GM12874 (cell line): Measurements from ENCODE around the gene TCP11L2.

ENCODE experiments used
- TF ChIP-seq, protein P1 (sequence below): IDR thresholded peaks from 2 replicates; pipeline ENCODE4 v1.5.1; 2011; ENCODE audit warnings: low read depth, mild to moderate bottlenecking, control low read depth, low read length, moderate library complexity; ENCODE audit not compliant: insufficient read depth

The TCP11L2 gene

DNA sequence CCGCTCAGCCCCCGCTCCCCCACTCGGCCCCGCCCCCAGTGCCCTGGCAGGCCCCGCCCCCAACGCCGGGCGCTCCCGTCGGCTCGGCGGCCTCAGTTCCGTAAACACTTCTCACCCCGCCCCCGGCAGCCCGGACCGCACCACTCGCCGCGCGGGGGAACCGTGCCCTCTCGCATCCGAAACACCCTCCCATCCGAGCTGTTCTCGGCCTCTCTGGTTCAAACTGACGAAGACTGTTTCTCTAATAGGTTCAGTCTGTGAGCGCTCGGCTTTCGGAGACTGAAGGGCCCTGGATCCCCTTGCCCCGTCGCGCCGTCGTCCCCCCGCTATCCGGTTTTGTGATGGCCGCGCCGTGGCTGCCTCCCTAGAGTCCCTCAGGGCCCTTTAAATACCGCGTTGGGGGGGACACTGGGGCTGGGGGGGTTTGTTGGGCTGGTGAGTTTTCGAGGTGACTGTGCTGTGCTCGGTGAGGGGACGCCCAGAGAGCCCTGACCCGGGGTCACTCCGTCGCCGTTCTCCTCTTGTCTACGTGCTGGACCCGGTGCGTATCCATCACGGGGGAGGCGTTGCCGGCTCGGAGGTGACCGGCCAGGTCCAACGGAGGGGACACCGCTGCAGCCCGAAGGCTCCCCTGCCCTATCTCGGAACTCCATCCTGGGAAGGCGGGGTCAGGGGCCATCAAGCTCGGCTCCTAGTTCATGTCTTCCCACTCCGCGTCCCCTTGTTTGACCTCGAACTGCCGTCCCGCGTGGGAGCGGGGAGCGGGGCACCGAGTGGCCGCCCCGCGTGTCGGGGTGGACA lies at the start of gene TCP11L2:
Gene TCP11L2, plus strand, starts transcription at position 333 of the 801 bp plus-strand sequence. CDS start 8,343 bp downstream, outside the sequence.
- TF ChIP-seq, protein P1, sequence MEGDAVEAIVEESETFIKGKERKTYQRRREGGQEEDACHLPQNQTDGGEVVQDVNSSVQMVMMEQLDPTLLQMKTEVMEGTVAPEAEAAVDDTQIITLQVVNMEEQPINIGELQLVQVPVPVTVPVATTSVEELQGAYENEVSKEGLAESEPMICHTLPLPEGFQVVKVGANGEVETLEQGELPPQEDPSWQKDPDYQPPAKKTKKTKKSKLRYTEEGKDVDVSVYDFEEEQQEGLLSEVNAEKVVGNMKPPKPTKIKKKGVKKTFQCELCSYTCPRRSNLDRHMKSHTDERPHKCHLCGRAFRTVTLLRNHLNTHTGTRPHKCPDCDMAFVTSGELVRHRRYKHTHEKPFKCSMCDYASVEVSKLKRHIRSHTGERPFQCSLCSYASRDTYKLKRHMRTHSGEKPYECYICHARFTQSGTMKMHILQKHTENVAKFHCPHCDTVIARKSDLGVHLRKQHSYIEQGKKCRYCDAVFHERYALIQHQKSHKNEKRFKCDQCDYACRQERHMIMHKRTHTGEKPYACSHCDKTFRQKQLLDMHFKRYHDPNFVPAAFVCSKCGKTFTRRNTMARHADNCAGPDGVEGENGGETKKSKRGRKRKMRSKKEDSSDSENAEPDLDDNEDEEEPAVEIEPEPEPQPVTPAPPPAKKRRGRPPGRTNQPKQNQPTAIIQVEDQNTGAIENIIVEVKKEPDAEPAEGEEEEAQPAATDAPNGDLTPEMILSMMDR: no peak

- TF ChIP-seq, protein P1: no peak
These were observed 47.8 kb upstream of the TCP11L2 start for GRCh38 chr12:106254724-106255123.

DNA sequence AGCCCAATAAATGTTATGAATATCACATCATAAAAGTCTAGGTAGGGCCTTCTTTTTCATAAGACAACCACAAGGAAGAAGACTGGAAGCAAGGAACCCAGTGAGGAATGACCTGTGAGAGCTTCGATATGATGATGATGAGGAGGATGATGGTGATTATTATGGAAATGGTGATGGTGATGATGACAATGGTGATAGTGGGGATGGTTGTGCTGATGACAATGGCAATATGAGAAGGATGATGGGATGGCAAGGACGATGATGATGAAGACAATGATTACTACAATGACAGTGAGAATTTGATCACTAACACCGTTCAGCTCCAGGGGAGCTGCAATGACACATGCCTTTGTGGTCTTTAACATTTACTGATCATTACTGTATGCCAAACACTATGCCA lies 47.0 kb upstream of the TCP11L2 start:
- TF ChIP-seq, protein P1: no peak

- TF ChIP-seq, protein P1: no peak
These were observed 46.6 kb upstream of the TCP11L2 start for GRCh38 chr12:106255952-106256351.

GRCh38 chr12:106256524-106256923 lies 46.0 kb upstream of the TCP11L2 start:
- TF ChIP-seq, protein P1: no peak

GRCh38 chr12:106258226-106258625 lies 44.3 kb upstream of the TCP11L2 start:
- TF ChIP-seq, protein P1: no peak

DNA sequence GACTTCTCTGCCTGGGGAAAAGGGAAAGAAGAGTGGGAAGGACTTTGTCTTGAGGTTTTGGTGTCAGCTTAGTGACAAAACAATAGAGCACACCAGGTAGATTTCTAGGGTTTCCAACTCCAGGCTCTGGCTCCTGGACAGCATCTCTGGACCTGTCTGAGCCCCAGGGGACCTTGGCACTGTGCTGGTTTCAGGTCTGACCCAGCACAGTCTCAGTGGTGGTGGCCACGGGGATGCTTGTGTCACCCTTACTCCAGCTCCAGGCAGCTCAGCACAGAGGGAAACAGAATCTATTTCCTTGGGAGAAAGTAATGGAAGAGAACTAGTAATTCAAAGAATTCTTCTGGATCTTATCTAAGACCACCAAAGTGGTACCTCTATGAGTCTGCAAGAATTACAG lies 43.6 kb upstream of the TCP11L2 start:
- TF ChIP-seq, protein P1: no peak
